ENCODE results near the gene ESRP2.

Gene ESRP2

DNA sequence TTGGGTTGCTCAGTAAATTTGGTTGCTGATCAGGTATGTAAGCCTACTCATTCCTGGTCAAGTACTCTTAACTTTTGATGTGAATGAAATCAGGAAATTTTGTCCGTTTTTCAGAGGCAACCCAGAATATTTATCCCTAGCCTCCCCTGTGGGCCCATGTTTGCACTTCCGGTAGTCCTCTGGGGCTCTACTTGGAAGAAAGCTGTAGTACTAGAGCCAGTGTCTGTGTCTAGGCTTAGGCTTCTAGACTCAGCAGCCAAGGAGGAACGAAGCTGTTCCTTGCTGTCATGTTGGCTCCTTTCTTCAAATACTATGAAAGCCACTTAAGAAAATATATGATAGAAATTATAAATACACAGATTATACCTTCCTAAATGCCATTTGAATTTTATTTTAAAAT is 21.2 kb downstream of the ESRP2 start:
- DNase-seq: no peak

DNA sequence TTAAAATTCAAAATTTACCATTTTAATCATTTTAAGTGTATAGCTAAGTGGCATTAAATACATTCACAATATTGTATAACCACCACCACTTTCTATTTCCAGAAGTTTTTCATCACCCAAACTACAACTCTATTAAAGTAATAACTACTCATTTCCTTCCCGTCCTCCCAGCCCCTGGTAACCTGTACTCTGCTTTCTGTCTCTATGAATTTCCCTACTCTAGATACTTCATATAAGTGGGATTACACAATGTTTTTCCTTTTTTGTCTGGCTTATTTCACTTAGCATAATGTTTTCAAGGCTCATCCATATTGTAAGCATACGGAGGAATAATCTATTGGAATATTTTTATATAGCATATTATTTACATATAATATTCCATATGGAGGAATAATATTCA is 29.7 kb downstream of the ESRP2 start:
- no peak for DNase-seq

DNA sequence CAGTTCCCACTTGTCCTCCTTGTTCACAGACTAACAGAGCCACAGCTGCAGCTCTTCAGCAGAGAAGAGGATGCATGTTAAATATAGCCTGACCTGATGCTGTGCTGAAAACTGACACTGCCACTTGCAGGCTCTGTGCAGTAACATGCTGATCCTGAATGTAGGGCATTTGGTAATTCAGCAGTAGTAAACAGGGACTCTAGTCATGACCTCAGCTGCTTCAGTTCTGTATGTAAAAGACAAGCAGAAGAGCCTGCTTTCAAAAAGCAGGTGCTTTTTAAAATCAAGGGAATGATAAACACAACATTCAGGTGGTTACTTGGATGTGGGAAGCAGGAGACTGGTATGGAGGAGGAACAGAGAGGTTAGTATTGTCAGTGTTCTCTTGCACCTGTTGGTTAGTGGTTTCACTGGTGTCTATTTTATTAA is 33.8 kb downstream of the ESRP2 start:
- DNase-seq: peak; percentile 68

DNA sequence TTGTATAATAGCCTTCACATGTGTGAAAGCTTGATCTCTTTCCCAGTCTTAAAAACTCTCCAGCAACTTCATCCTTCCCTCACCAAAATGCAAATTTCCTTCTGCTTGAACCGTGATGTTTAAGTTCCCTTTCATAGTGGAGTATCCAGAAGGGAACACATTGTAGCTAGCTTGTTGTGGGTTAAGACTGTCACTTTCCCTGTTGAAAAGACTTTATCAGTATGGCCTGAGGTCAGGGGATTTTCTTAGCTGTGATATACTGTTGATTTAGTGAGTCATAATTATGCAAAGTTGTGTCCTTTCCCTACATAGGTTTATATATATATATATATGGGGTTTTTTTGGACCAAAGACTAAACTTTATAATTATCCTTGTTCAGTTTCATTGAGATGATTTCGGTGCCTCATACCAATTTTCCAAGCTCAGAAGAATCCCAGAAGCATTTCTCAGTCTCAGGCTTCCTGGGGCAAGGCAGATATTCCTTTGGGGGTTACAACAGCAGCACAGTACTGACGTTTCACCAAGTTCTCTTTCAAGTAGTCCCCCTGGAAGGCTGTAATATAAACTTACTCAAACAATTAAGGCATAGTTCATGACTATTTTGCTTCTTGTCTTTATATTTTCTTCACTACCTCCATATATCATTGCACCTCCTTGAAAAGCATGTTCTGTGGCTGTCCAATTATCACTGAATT is 35.7 kb downstream of the ESRP2 start:
- no peak for DNase-seq

DNA sequence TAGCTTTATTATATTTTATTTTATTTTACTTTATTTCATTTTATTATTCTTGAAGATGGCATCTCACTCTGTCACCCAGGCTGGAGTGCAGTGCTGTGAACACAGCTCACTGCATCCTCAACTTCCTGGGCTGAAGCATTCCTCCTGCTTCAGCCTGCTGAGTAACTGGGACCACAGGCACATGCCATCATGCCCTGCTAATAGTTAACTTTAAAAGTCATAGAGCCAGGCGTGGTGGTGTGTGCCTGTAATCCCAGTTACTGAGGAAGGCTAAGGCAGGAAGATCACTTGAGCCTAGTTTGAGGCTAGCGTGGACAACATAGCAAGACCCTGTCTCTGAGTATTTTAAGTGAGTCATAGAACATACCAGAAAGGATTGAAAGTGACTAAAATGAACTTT is 38.7 kb downstream of the ESRP2 start:
- DNase-seq: no peak

DNA sequence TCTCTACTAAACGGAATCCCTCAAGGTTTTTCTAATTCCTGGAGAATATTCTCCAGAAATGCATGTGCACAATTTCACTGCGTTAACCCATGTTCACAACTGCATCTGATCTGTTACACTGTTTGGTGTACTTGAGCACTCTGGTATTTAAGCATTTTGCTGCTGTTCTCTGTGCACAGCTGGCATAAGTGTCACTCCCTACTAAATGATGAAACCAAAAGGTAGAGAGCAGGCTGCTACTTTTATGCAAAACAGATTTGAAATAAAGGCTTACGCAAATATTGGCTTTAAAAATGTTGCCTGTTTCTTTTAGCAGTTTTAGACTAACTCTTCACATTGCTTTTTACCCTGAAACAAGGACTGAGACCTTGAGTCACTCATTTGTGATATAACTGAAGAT is 41.7 kb downstream of the ESRP2 start:
- no peak for DNase-seq

DNA sequence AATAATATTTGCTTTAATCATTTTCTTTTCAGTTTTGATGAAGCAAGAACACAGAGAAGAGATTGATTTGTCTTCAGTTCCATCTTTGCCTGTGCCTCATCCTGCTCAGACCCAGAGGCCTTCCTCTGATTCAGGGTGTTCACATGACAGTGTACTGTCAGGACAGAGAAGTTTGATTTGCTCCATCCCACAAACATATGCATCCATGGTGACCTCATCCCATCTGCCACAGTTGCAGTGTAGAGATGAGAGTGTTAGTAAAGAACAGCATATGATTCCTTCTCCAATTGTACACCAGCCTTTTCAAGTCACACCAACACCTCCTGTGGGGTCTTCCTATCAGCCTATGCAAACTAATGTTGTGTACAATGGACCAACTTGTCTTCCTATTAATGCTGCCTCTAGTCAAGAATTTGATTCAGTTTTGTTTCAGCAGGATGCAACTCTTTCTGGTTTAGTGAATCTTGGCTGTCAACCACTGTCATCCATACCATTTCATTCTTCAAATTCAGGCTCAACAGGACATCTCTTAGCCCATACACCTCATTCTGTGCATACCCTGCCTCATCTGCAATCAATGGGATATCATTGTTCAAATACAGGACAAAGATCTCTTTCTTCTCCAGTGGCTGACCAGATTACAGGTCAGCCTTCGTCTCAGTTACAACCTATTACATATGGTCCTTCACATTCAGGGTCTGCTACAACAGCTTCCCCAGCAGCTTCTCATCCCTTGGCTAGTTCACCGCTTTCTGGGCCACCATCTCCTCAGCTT is 45.0 kb downstream of the ESRP2 start:
- no peak for DNase-seq

DNA sequence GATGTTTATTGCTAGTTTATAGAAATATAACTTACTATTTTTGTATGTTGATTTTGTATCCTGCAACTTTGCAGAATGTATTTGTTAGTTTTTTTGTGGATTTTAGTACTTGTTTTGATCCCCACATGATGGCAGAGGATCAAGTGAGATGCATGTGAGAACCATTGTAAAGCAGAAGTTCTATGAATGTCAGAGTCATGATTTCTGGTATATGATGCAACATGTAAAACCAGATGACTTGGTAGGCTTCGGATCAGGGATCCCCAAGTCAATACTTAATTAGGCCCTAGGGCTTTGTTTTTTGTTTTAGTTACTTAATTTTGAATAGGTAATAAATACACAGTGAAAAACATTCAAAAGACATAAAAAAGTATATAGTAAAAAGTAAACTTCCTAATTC is 45.8 kb downstream of the ESRP2 start:
- DNase-seq: no peak

DNA sequence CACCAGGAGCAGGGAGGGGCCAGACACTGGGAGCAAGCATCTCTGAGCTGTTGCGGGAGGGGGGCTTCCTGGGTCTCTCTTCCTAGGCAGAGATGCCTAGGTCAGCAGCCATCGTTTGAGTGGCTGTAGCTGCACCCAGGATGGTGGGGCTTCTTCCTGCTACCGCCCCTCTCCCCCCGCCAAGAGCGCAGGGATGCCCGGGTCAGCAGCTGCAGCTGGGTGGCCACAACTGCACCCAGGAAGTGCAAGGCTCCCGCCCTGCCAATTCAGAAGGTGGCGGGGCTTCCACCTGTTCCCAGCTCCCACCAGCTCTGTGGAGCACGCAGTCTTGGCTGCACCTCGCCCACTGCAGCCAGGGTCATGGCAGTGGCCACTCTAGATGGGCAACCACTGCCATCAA is 47.8 kb downstream of the ESRP2 start:
- no peak for DNase-seq

DNA sequence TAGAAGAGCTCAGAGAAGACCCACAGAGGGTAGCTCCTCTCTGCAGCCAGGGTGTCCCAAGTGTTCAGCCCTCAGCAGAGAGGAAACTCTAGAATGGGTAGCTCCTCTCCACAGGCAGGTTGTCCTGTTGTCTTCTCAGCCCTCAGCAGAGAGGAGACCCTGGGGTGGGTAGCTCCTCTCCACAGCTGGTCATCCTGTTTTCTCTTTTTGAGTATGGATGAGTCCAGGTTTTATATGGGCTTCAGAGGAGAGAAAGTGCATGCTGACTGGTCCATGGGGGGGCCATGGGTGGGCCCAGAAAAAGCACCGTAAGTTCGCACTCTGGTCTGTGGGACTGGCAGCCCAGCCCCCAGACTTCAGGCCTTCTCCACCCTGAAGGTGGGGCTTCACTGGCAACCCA is 48.4 kb downstream of the ESRP2 start:
- no peak for DNase-seq

DNA sequence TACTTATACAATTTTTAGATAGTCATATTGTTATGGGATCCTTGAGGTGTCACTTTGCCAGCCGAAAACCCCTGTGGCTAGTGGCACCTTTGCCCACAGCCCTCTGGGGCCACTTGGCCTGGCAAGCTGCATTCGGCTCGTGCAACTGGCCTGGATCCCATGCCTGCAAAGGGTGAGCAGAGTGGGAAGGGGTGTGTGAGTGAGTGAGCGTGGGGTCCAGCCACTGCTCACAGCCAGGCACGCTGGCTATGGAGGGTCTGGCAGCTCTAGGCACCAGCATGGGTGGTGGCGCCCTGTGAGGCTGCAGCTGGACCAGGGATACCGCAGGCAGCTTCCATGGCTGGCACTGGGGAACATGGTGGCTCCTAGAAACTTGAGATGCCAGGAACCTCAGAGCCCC is 49.0 kb downstream of the ESRP2 start:
- no peak for DNase-seq

DNA sequence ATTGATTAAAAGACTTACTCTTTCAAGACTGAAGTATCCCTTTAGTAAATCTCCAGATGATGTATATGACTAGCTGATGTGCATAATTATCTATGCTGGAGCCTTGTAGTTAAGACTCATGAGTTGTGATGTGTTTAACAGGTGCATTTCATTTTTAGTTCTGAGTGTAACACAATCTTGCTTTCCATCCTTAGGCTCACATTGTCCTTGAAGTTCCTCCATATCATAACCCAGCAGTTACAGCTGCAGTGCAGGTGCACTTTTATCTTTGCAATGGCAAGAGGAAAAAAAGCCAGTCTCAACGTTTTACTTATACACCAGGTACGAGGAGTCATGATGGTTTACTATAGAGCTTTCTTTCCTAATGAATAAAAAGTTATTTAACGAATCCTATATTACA is 52.9 kb downstream of the ESRP2 start:
- DNase-seq: no peak

DNA sequence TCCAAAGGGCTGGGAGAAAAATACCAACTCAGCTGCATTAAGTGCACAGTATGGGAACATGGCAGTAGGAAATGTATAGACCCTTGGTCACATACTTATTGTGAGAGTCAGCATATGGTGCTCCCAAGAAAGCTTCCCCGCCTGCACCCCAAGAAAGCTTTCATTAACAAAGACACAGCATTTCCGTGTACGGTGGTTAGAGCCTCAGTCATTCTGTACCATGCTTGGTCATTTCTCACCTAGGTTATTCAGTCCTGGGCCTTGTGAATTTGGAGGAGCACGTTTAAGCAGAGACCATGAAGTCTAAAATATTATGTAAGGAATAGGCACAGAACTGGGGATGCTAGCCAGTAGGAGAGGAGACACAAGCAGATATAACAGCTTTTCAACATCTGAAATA is 56.1 kb downstream of the ESRP2 start:
- no peak for DNase-seq

DNA sequence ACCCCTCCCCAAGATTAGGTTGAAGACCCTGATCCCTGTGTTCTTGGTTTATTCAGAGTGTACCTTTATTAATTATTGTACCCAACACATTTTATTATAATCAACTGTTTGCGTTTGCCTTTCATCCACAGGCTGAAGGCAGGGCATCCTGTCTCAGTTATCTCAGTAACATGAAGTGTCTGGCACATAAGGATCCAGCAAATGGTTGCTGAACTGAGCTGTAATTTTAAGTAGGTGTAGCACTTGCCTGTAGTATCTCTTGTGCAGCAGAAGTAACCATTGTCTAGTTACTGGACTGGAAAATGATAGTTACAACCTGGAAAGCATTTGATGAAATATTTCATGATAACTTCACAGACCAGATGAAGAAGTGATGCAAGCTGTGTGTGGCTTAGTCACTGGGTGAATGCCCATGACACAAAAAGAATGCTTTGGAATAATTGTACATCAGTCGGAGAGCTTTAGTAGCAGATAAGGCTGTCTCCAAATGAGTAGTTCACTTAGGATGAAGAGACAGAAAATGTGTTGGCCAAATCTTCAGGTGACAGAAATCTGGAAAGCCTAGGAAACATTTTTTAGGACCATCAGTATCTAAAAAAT is 56.6 kb downstream of the ESRP2 start:
- DNase-seq: no peak

All from NCI-H2029 (cell line).